IMR-90 (cell line): ENCODE measurements around the gene CCDC137. TPM values are rescaled to one million over a fixed set of nuclear protein-coding genes. Genes with fewer than 3 reads are reported as not detected.

Experiments used
- ATAC-seq: fragments of 200-7000 bp; cut with Tn5 transposase; 2 replicates; pipeline ENCODE4 v1.9.1; 2020; ENCODE audit warnings: low read depth, mild to moderate bottlenecking, moderate library complexity
- BruUV-seq: library from RNA; stranded (reverse); fragments of 400-500 nt; replicated peaks from 2 replicates; lab custom pipeline; 2021; lab: Mats Ljungman, UMichigan
- CTCF ChIA-PET: fragments of 300-600 bp; formaldehyde crosslinking; extraction: SDS; loops from one replicate; lab custom pipeline; 2021; ENCODE audit warnings: antibody characterized with exemption; lab: Yijun Ruan, JAX
- POLR2A ChIA-PET: fragments of 300-600 bp; sonication (Branson Sonifier 250); formaldehyde crosslinking; loops from one replicate; lab custom pipeline; 2022; ENCODE audit warnings: antibody characterized with exemption; ENCODE audit not compliant: unreplicated experiment; lab: Charles Lee
- DNase-seq: peaks from one replicate; pipeline ENCODE4 v3.0.0; 2013
- H2AFZ ChIP-seq: replicated peaks from 2 replicates; pipeline ENCODE3; 2013; ENCODE audit warnings: low read length, mild to moderate bottlenecking; ENCODE audit not compliant: poor library complexity
- H2AK5ac ChIP-seq: 2 replicates; pipeline ENCODE4 v1.6.1; 2013; ENCODE audit warnings: low read depth, low read length, inconsistent platforms
- H2AK9ac ChIP-seq: replicated peaks from 2 replicates; pipeline ENCODE3; 2013; ENCODE audit warnings: mild to moderate bottlenecking, low read depth, low read length, moderate library complexity; ENCODE audit not compliant: poor library complexity
- H2BK120ac ChIP-seq: 2 replicates; pipeline ENCODE4 v1.6.1; 2013; ENCODE audit warnings: low read depth, low read length, inconsistent platforms
- H2BK15ac ChIP-seq: 3 replicates; pipeline ENCODE4 v1.6.1; 2013; ENCODE audit warnings: low read depth, low read length, inconsistent platforms
- H2BK20ac ChIP-seq: 2 replicates; pipeline ENCODE4 v1.6.1; 2013; ENCODE audit warnings: low read depth, mild to moderate bottlenecking, inconsistent platforms, low read length, moderate library complexity
- H2BK5ac ChIP-seq: 2 replicates; pipeline ENCODE4 v1.6.1; 2013; ENCODE audit warnings: mild to moderate bottlenecking, low read depth, low read length, inconsistent platforms; ENCODE audit not compliant: poor library complexity, severe bottlenecking
- H3K14ac ChIP-seq: replicated peaks from 2 replicates; pipeline ENCODE4 v1.6.1; 2013; ENCODE audit warnings: low read depth, low read length, inconsistent platforms
- H3K18ac ChIP-seq: 2 replicates; pipeline ENCODE4 v1.6.1; 2013; ENCODE audit warnings: low read depth, low read length, control low read depth
- H3K23ac ChIP-seq: 2 replicates; pipeline ENCODE4 v1.6.1; 2013; ENCODE audit warnings: low read depth, low read length, inconsistent platforms
- H3K27ac ChIP-seq: 2 replicates; pipeline ENCODE4 v1.5.1; 2013; ENCODE audit warnings: mild to moderate bottlenecking, control low read depth, low read length; ENCODE audit not compliant: insufficient read depth
- H3K27me3 ChIP-seq: 2 replicates; pipeline ENCODE4 v1.6.1; 2013; ENCODE audit warnings: low read length; ENCODE audit not compliant: control insufficient read depth, insufficient read depth
- H3K36me3 ChIP-seq: 2 replicates; pipeline ENCODE4 v1.6.1; 2013; ENCODE audit warnings: low read length, mixed read lengths; ENCODE audit not compliant: control insufficient read depth, insufficient read depth
- H3K4ac ChIP-seq: 2 replicates; pipeline ENCODE4 v1.6.1; 2013; ENCODE audit warnings: low read depth, low read length, inconsistent platforms
- H3K4me1 ChIP-seq: 2 replicates; pipeline ENCODE4 v1.6.1; 2013; ENCODE audit warnings: low read length, mixed read lengths; ENCODE audit not compliant: control insufficient read depth, insufficient read depth
- H3K4me2 ChIP-seq: 2 replicates; pipeline ENCODE4 v1.6.1; 2013; ENCODE audit warnings: low read depth, mild to moderate bottlenecking, control low read depth, low read length, moderate library complexity
- H3K4me3 ChIP-seq: 2 replicates; pipeline ENCODE4 v1.5.1; 2013; ENCODE audit warnings: low read depth, mild to moderate bottlenecking, control low read depth, low read length, moderate library complexity; ENCODE audit not compliant: insufficient read depth
- H3K56ac ChIP-seq: 2 replicates; pipeline ENCODE4 v1.6.1; 2013; ENCODE audit warnings: low read length, inconsistent platforms; ENCODE audit not compliant: insufficient read depth; ENCODE audit errors: extremely low read depth
- H3K79me1 ChIP-seq, 2 experiments: 2 replicates each; pipeline ENCODE4 v1.6.1; 2013; ENCODE audit warnings: low read length in 2 of 2, inconsistent platforms in 1 of 2, low read depth in 1 of 2
- H3K9ac ChIP-seq: 2 replicates; pipeline ENCODE4 v1.6.1; 2013; ENCODE audit warnings: low read depth, low read length, control low read depth
- H3K9me1 ChIP-seq: 2 replicates; pipeline ENCODE4 v1.6.1; 2013; ENCODE audit warnings: low read length, inconsistent platforms; ENCODE audit not compliant: insufficient read depth
- H3K9me3 ChIP-seq: 2 replicates; pipeline ENCODE4 v1.6.1; 2013; ENCODE audit warnings: low read length; ENCODE audit not compliant: control insufficient read depth, insufficient read depth
- H4K20me1 ChIP-seq: 2 replicates; pipeline ENCODE4 v1.6.1; 2013; ENCODE audit warnings: low read length, inconsistent platforms; ENCODE audit not compliant: insufficient read depth
- H4K5ac ChIP-seq: 2 replicates; pipeline ENCODE4 v1.6.1; 2013; ENCODE audit warnings: mild to moderate bottlenecking, low read depth, low read length, control low read depth
- H4K8ac ChIP-seq, 2 experiments: 2 replicates each; pipeline ENCODE4 v1.6.1; 2013; ENCODE audit warnings: low read depth in 2 of 2, low read length in 2 of 2, control low read depth in 1 of 2, inconsistent platforms in 1 of 2
- H4K91ac ChIP-seq: 2 replicates; pipeline ENCODE4 v1.6.1; 2013; ENCODE audit warnings: low read depth, low read length, inconsistent platforms; ENCODE audit not compliant: insufficient read depth
- MAFK ChIP-seq: IDR thresholded peaks from 2 replicates; pipeline ENCODE4 v1.6.1; 2012; ENCODE audit warnings: low read depth, low read length, improper control_type of control experiment
- RFX5 ChIP-seq: IDR thresholded peaks from 2 replicates; pipeline ENCODE4 v1.8.0; 2012; ENCODE audit warnings: low read depth, mild to moderate bottlenecking, low read length, moderate library complexity
- WGBS, 2 experiments: methylation state at CpG; one replicate each; pipeline versions ENCODE4 v1.1.5 to v1.1.7; 2013; ENCODE audit warnings: missing lambda C conversion rate in 2 of 2; ENCODE audit not compliant: insufficient read length in 1 of 2; ENCODE audit errors: extremely low coverage in 2 of 2; 5-methylcytosine and 5-hydroxymethylcytosine counted together
- dilution Hi-C: fragments of 300-500 bp; cut with HindIII; formaldehyde crosslinking; loops from one replicate; pipeline ENCODE4 v1.14.3; 2018; ENCODE audit warnings: low sequenced_read_pairs; ENCODE audit not compliant: unreplicated experiment
- in situ Hi-C: fragments of 300-500 bp; cut with MboI; formaldehyde crosslinking; loops from 3 replicates; pipeline ENCODE4 v1.14.3; 2019; ENCODE audit warnings: low sequenced_read_pairs, inconsistent platforms, mixed read lengths
- intact Hi-C: fragments of 100-400 bp; cut with micrococcal nuclease; formaldehyde crosslinking; loops from 2 replicates; pipeline ENCODE4 v1.10.0; 2022
- polyA plus RNA-seq, 3 experiments: library from polyadenylated mRNA; depleted of rRNA; stranded (reverse); fragments of >200 nt; gene quantifications; 2 replicates each; pipeline ENCODE4 v1.2.3, GENCODE V29; 2012; ENCODE audit warnings: low replicate concordance in 1 of 3
- total RNA-seq: library from RNA; depleted of rRNA; stranded (reverse); fragments of >200 nt; gene quantifications from 2 replicates; pipeline ENCODE4 v1.2.3, GENCODE V29; 2012

The CCDC137 gene
- total and polyA plus RNA-seq, 2 of the 4 experiments (the other 2 are of a cell fraction), result 7.5 to 18.4 TPM

- H3K14ac ChIP-seq, result no peak overlapping the region
- no peak overlapping the region for H2AFZ ChIP-seq
- no peak overlapping the region for H3K18ac ChIP-seq
- H3K56ac ChIP-seq, result no peak overlapping the region
- no peak overlapping the region for H2BK5ac ChIP-seq
- no peaks in the 10 kb centered on the region for H3K9me3 ChIP-seq
- 93% methylated on average over 7 of the region's 18 CpGs; no CpG with 5 or more reads in 1 of the 2 experiments for WGBS, 2 experiments
- H3K79me1 ChIP-seq, result peaks cover 15 to 53% of the 10 kb centered on the region in 2 experiments
- no peak overlapping the region for H2BK120ac ChIP-seq
- H3K4me1 ChIP-seq, result no peaks in the 10 kb centered on the region
- H4K5ac ChIP-seq, result no peak overlapping the region
- H3K23ac ChIP-seq, result no peak overlapping the region
- no peak overlapping the region for H3K4me2 ChIP-seq
- in situ Hi-C loops (no loop called here), intact Hi-C loops (no loop called here), dilution Hi-C loops (no loop called here)
- no peak overlapping the region for H4K91ac ChIP-seq
- ATAC-seq (no peak), DNase-seq (no peak)
- no peak overlapping the region for H3K4ac ChIP-seq
- no peaks in the 10 kb centered on the region for H3K27me3 ChIP-seq
- no peak overlapping the region for H3K9ac ChIP-seq
- no peak overlapping the region for H2AK5ac ChIP-seq
- H3K27ac ChIP-seq, result no peak overlapping the region
- no peak overlapping the region for H4K8ac ChIP-seq
- peaks cover 8% of the 10 kb centered on the region; the same call in 1 of the 2 replicates for H4K20me1 ChIP-seq
- no peak overlapping the region for H2AK9ac ChIP-seq
- ChIA-PET POLR2A (no interaction called here), CTCF (no interaction called here)
- H2BK20ac ChIP-seq, result no peak overlapping the region
- peaks cover 45% of the 10 kb centered on the region for H3K36me3 ChIP-seq
- H3K9me1 ChIP-seq, result no peaks in the 10 kb centered on the region
- TF ChIP-seq MAFK (no peak), RFX5 (no peak)
- no peak overlapping the region for H2BK15ac ChIP-seq
- no peak overlapping the region for H3K4me3 ChIP-seq
- TSS peak; percentile 85 for BruUV-seq
Measured at GRCh38 chr17:81673561-81674258, 7.2 kb downstream of the CCDC137 start.
